Measurements from ENCODE around the gene NRXN3. TPM values are rescaled to one million over a fixed set of nuclear protein-coding genes. Genes with fewer than 3 reads are reported as not detected.

NRXN3 gene
- polyA plus RNA-seq, 1 donor from 2014 or later, result 110 TPM

- no peaks in the 10 kb centered on the region for H3F3A ChIP-seq (ENCODE audit: insufficient read depth, low read length, poor library complexity, severe bottlenecking)
- TF ChIP-seq, protein P1, sequence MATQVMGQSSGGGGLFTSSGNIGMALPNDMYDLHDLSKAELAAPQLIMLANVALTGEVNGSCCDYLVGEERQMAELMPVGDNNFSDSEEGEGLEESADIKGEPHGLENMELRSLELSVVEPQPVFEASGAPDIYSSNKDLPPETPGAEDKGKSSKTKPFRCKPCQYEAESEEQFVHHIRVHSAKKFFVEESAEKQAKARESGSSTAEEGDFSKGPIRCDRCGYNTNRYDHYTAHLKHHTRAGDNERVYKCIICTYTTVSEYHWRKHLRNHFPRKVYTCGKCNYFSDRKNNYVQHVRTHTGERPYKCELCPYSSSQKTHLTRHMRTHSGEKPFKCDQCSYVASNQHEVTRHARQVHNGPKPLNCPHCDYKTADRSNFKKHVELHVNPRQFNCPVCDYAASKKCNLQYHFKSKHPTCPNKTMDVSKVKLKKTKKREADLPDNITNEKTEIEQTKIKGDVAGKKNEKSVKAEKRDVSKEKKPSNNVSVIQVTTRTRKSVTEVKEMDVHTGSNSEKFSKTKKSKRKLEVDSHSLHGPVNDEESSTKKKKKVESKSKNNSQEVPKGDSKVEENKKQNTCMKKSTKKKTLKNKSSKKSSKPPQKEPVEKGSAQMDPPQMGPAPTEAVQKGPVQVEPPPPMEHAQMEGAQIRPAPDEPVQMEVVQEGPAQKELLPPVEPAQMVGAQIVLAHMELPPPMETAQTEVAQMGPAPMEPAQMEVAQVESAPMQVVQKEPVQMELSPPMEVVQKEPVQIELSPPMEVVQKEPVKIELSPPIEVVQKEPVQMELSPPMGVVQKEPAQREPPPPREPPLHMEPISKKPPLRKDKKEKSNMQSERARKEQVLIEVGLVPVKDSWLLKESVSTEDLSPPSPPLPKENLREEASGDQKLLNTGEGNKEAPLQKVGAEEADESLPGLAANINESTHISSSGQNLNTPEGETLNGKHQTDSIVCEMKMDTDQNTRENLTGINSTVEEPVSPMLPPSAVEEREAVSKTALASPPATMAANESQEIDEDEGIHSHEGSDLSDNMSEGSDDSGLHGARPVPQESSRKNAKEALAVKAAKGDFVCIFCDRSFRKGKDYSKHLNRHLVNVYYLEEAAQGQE (IDR thresholded peaks at IDR 0.05; ENCODE audit: borderline replicate concordance), result no peak
- TF ChIP-seq EZH2 (IDR thresholded peaks at IDR 0.05; ENCODE audit: borderline replicate concordance, insufficient read depth, low read length, poor library complexity, severe bottlenecking) (no peak), CTCF (IDR thresholded peaks at IDR 0.05; ENCODE audit: poor library complexity, severe bottlenecking) (no peak), TAF1 (IDR thresholded peaks at IDR 0.05; ENCODE audit: low read depth) (no peak), POLR2AphosphoS5 (IDR thresholded peaks at IDR 0.05) (no peak), EP300 (conservative IDR thresholded peaks at IDR 0.05; ENCODE audit: poor library complexity, severe bottlenecking) (no peak), RAD21 (conservative IDR thresholded peaks at IDR 0.05) (no peak), MXI1 (conservative IDR thresholded peaks at IDR 0.05; ENCODE audit: poor library complexity, severe bottlenecking) (no peak), SMC3 (conservative IDR thresholded peaks at IDR 0.05; ENCODE audit: poor library complexity) (no peak)
- H3K9me2 ChIP-seq (ENCODE audit: insufficient read depth, low read length), result no peaks in the 10 kb centered on the region
- no peaks in the 10 kb centered on the region for H4K20me1 ChIP-seq (ENCODE audit: insufficient read depth)
- no peak overlapping the region for H2AFZ ChIP-seq (ENCODE audit: low read depth, low read length)
- H3K9ac ChIP-seq (ENCODE audit: low read length), result no peak overlapping the region
- no peak overlapping the region for H3K4me3 ChIP-seq (ENCODE audit: low read length)
- H3K9me3 ChIP-seq (ENCODE audit: low read length), result no peaks in the 10 kb centered on the region
- no peak overlapping the region for H3K4me2 ChIP-seq (ENCODE audit: low read length)
- H3K36me3 ChIP-seq (ENCODE audit: insufficient read depth, low read length), result no peaks in the 10 kb centered on the region
- H3K27me3 ChIP-seq (ENCODE audit: insufficient read depth, low read depth, low read length), result no peaks in the 10 kb centered on the region
- H3K79me2 ChIP-seq (replicated peaks; ENCODE audit: insufficient read depth, low read length), result no peaks in the 10 kb centered on the region
- no peak overlapping the region for H3K27ac ChIP-seq (ENCODE audit: low read length)
These were observed 1485.9 kb downstream of the NRXN3 start for GRCh38 chr14:79656056-79656455.

DNA sequence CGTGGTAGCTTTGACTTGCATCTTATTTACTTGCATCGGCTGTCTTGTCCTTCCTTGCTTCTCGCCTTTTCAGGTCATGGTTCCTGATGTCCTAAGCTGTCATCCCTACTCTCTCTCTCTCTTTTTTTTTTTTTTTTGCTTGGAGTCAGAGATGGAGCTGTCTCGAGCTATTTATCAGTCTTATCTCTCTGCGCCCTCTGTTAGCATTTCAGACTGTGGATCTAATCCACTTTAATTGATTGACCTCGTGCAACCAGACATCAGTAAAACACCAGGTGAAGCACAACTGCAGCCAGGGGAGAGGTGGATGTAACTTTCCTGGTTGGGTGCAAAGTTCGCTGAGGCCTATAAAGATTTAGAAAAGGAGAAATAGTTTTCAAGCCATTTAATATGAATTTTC is 1486.3 kb downstream of the NRXN3 start:
- H3K36me3 ChIP-seq (ENCODE audit: insufficient read depth, low read length), result no peaks in the 10 kb centered on the region
- H3K27me3 ChIP-seq (ENCODE audit: insufficient read depth, low read depth, low read length), result no peaks in the 10 kb centered on the region
- H3K9me2 ChIP-seq (ENCODE audit: insufficient read depth, low read length), result no peaks in the 10 kb centered on the region
- no peaks in the 10 kb centered on the region for H3K79me2 ChIP-seq (replicated peaks; ENCODE audit: insufficient read depth, low read length)
- H3K4me2 ChIP-seq (ENCODE audit: low read length), result no peak overlapping the region
- H3K9me3 ChIP-seq (ENCODE audit: low read length), result no peaks in the 10 kb centered on the region
- H3K4me3 ChIP-seq (ENCODE audit: low read length), result no peak overlapping the region
- no peaks in the 10 kb centered on the region for H3F3A ChIP-seq (ENCODE audit: insufficient read depth, low read length, poor library complexity, severe bottlenecking)
- H3K9ac ChIP-seq (ENCODE audit: low read length), result no peak overlapping the region
- H4K20me1 ChIP-seq (ENCODE audit: insufficient read depth), result no peaks in the 10 kb centered on the region
- H2AFZ ChIP-seq (ENCODE audit: low read depth, low read length), result no peak overlapping the region
- no peak overlapping the region for H3K27ac ChIP-seq (ENCODE audit: low read length)
- TF ChIP-seq RAD21 (conservative IDR thresholded peaks at IDR 0.05) (no peak), MXI1 (conservative IDR thresholded peaks at IDR 0.05; ENCODE audit: poor library complexity, severe bottlenecking) (no peak), EZH2 (IDR thresholded peaks at IDR 0.05; ENCODE audit: borderline replicate concordance, insufficient read depth, low read length, poor library complexity, severe bottlenecking) (no peak), TAF1 (IDR thresholded peaks at IDR 0.05; ENCODE audit: low read depth) (no peak), CTCF (IDR thresholded peaks at IDR 0.05; ENCODE audit: poor library complexity, severe bottlenecking) (no peak)
